Activated CD4-positive, alpha-beta T cell treated with anti-CD3 and anti-CD28 coated beads for 24 hours (primary cell): Measurements from ENCODE around the gene RABGAP1.

ENCODE experiments used
- DNase-seq, 2 donors: peaks; one replicate each; pipeline ENCODE4 v3.0.0-alpha.2; 2020; ENCODE audit warnings: low read depth in 2 of 2

RABGAP1 gene

GRCh38 chr9:123111427-123112014 is 170.7 kb downstream of the RABGAP1 start:
- no peak for DNase-seq

GRCh38 chr9:123112015-123112975 is 171.5 kb downstream of the RABGAP1 start:
- no peak for DNase-seq

- DNase-seq, result no peak
Observed at GRCh38 chr9:123113185-123113584, 172.4 kb downstream of the RABGAP1 start.

DNA sequence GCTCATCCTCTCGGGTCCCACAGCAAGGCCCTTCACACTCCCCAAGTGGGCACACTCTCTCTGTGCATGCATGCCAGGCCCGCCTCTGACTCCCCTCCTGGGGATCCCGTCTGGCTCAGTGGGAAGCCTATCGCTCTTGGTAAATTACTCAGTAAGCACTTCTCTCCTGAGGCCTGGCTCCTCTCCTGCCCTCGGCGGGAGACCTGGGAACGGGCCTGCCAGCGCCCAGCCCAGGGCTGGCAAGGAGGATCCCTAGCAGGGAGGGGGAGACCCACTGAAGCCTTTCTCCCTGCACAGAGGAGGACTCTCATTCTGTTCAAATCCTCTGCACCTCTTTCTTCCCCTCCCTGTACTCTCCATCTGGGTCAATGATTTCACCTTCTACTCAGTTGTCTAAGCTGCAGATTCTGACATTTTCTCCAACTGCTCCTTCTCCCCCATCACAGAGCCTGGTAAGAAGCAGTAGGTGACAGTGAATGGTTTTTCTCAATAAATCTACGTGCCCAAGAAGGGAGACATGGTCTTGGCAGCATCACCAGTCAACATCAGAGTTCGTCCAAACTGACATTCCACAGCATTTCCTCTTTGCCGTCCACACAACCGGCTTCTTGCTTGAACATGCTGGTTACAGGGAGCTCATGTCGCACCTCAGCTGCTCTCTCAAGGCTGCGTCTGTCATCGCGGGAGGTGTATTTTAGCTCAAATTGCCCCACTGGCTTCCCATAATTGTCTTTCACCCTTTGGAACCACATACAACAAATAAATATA is 174.5 kb downstream of the RABGAP1 start:
- DNase-seq, result no peak

DNA sequence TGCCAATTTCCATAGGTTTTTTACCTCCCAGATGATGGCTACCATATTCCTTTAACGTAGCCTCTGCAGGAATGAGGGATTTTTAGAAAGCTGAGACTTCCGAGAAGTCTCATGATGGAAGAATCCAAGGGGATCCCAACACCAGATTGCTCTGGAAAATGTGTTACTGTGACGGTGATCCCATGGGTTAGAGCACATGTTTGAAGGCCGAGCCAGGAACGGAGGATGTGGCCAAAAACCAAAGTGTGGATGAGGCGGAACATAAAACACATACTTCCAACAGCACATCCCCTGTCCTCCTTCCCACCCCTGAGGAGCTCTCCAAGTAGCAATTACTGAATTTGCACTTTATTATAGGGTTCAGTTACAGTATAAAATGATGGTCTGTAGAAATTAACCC is 175.2 kb downstream of the RABGAP1 start:
- no peak for DNase-seq

DNA sequence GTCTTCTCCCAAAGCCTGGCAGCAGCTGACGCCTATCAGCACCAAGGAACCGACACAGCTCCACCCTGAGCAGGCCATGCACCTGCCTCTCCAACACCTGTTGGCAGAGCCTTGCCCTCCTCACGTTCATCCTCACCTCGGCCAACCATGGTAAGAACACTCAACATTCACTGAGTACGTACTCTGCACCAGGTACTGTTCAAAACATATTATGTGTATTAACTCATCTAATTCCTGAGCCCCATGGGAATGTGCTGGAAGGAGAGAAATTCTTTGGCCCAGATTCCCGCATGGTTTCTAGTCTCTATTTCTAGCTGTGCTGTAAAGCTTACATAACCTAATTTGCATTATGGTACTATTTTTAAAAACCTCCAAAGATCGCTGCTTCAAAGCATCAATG is 178.7 kb downstream of the RABGAP1 start:
- no peak for DNase-seq

GRCh38 chr9:123120131-123120530 is 179.3 kb downstream of the RABGAP1 start:
- DNase-seq, result no peak

DNA sequence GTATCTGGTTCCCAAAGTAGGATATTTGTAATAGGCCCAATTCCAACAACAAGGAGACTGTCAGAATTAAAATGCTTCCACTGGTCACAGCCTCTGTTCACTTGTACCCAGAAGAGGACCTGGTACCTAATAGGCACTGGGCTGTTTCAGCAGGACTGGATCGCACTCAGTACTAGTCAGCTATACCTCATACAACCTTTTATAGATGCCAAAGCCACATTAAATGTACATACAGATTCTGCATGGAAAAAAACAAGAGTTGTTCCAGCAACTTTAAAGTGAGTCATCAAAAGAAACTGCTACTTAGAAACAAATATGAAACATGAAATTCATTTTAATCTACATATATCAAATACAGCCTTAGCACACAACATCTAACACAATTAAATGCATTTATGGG is 180.1 kb downstream of the RABGAP1 start:
- DNase-seq, result no peak

- DNase-seq, result no peak
Observed at GRCh38 chr9:123121457-123121856, 180.6 kb downstream of the RABGAP1 start.

- no peak for DNase-seq
Observed at GRCh38 chr9:123127512-123128075, 186.8 kb downstream of the RABGAP1 start.

GRCh38 chr9:123128591-123128990 is 187.8 kb downstream of the RABGAP1 start:
- DNase-seq, result no peak

- DNase-seq, result no peak
Observed at GRCh38 chr9:123129423-123129822, 188.6 kb downstream of the RABGAP1 start.

GRCh38 chr9:123131258-123131657 is 190.4 kb downstream of the RABGAP1 start:
- DNase-seq, result no peak

DNA sequence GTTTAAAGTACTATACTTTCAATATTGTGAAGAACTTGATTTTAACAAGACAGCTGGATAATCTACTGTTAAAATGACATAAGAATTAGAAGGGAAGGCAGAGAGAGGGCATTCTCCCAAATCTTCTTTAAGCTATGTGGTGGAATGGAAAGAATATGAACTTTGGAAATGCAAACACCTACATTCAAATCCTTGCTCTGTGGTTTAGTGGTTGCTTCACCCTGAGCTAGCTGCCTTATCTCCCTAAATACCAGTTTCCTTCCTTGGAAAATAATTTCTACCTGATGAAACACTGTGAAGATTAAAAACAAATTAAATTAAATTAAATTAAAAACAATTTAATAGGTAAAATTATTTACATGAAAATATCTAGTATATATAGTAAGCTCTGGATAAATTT is 191.2 kb downstream of the RABGAP1 start:
- DNase-seq, result no peak

GRCh38 chr9:123132696-123133095 is 191.9 kb downstream of the RABGAP1 start:
- DNase-seq, result no peak

GRCh38 chr9:123135430-123135829 is 194.6 kb downstream of the RABGAP1 start:
- no peak for DNase-seq

- no peak for DNase-seq
Observed at GRCh38 chr9:123138163-123138562, 197.3 kb downstream of the RABGAP1 start.

GRCh38 chr9:123149067-123149466 is 208.2 kb downstream of the RABGAP1 start:
- DNase-seq, result no peak

DNA sequence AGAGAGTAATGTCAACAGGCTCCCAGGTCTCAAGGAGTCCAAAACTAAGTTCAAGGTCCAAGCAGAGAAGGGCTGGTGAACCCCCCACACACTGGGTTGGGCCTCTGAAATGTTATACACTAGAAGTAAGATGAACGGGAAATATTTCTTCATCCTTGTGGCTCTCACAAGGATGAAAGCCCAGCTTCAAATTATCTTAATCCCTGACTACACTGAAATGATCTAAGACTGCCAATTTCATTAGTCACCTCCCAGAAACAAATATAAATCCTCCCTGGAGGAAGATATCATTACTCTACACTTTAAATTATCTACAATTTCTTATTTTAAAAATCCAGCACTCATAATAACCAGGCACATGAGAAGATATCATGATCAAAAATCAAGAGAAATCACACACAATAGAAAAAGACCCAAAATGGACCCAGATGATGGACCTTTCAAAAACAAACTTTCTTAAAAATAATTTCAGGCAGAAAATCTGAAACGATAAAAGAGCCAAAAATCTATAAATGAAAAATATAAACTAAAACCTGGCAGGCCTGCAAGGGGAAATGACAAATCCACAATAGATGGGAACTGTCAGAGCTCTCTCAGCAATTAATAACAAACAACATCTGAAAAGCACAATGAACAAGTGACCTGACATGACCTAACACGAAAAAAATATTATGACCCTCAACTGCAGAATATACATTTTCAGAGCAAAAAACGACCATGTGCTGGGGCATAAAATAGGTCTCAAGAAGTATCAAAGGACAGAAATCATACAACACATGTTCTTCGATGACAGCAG is 210.1 kb downstream of the RABGAP1 start:
- no peak for DNase-seq
